ENCODE data around the gene DEPDC5.
A peak's percentile ranks its signal among the peaks of the same experiment; 100 is the strongest.
"Not testable (repeated sequence)": the region's sequence is repeated elsewhere in the genome, so short reads cannot be mapped to it uniquely, and the experiment has no call there.

Gene DEPDC5

GRCh38 chr22:31749636-31750364 lies 4.0 kb upstream of the DEPDC5 start, which contains the start of gene PRR14L:
Gene PRR14L, minus strand, starts transcription at chr22:31750132. Its CDS starts 11,272 bp downstream, at chr22:31738860.
- DNase-seq (ENCODE audit: low read depth), result peak; percentile 81

GRCh38 chr22:31750365-31751284 lies 3.2 kb upstream of the DEPDC5 start:
- DNase-seq (ENCODE audit: low read depth), result no peak

GRCh38 chr22:31752096-31752847 lies 1.5 kb upstream of the DEPDC5 start:
- no peak for DNase-seq (ENCODE audit: low read depth)

GRCh38 chr22:31753005-31753633 lies 700 bp upstream of the DEPDC5 start:
- no peak for DNase-seq (ENCODE audit: low read depth)

- DNase-seq (ENCODE audit: low read depth), result no peak
Observed at GRCh38 chr22:31754813-31755212, 994 bp downstream of the DEPDC5 start.

GRCh38 chr22:31757265-31757664 lies 3.4 kb downstream of the DEPDC5 start:
- DNase-seq (ENCODE audit: low read depth), result no peak

GRCh38 chr22:31758860-31759259 lies 5.0 kb downstream of the DEPDC5 start:
- not testable (repeated sequence) for DNase-seq (ENCODE audit: low read depth)

- DNase-seq (ENCODE audit: low read depth), result no peak
Observed at GRCh38 chr22:31764785-31765184, 11.0 kb downstream of the DEPDC5 start.

GRCh38 chr22:31768422-31769059 lies 14.7 kb downstream of the DEPDC5 start:
- DNase-seq (ENCODE audit: low read depth), result no peak

GRCh38 chr22:31773416-31773815 lies 19.6 kb downstream of the DEPDC5 start:
- no peak for DNase-seq (ENCODE audit: low read depth)

GRCh38 chr22:31776231-31776630 lies 22.4 kb downstream of the DEPDC5 start:
- DNase-seq (ENCODE audit: low read depth), result no peak

- DNase-seq (ENCODE audit: low read depth), result no peak
Observed at GRCh38 chr22:31789803-31790202, 36.0 kb downstream of the DEPDC5 start.

GRCh38 chr22:31790240-31790639 lies 36.4 kb downstream of the DEPDC5 start:
- no peak for DNase-seq (ENCODE audit: low read depth)

- not testable (repeated sequence) for DNase-seq (ENCODE audit: low read depth)
Observed at GRCh38 chr22:31799358-31799757, 45.5 kb downstream of the DEPDC5 start.

GRCh38 chr22:31800065-31800464 lies 46.2 kb downstream of the DEPDC5 start:
- DNase-seq (ENCODE audit: low read depth), result no peak

- DNase-seq (ENCODE audit: low read depth), result not testable (repeated sequence)
Observed at GRCh38 chr22:31800861-31801260, 47.0 kb downstream of the DEPDC5 start.

GRCh38 chr22:31802575-31802974 lies 48.8 kb downstream of the DEPDC5 start:
- DNase-seq (ENCODE audit: low read depth), result no peak

- no peak for DNase-seq (ENCODE audit: low read depth)
Observed at GRCh38 chr22:31806751-31807150, 52.9 kb downstream of the DEPDC5 start.

- DNase-seq (ENCODE audit: low read depth), result no peak
Observed at GRCh38 chr22:31812977-31813605, 59.3 kb downstream of the DEPDC5 start.

- DNase-seq (ENCODE audit: low read depth), result not testable (repeated sequence)
Observed at GRCh38 chr22:31813898-31814297, 60.1 kb downstream of the DEPDC5 start.

GRCh38 chr22:31814942-31815341 lies 61.1 kb downstream of the DEPDC5 start:
- DNase-seq (ENCODE audit: low read depth), result no peak
